OCI-LY3 (cell line): ENCODE measurements around the gene ADCY5.

Experiments
- H2AFZ ChIP-seq: fragments of 200-600, 300-600 bp; shearing (Covaris generic); 2 replicates; pipeline ENCODE4 v1.6.0; 2014; ENCODE audit warnings: antibody characterized with exemption, low read depth, low read length
- H3K27ac ChIP-seq: fragments of 200-600, 300-600 bp; sonication (generic); 2 replicates; pipeline ENCODE4 v1.5.1; 2014; ENCODE audit warnings: mild to moderate bottlenecking, low read length, moderate library complexity, mixed read lengths
- H3K27me3 ChIP-seq: fragments of 200-600, 300-600 bp; sonication (generic); 2 replicates; pipeline ENCODE4 v1.6.1; 2014; ENCODE audit warnings: low read depth, low read length, mixed read lengths
- H3K36me3 ChIP-seq: fragments of 200-600, 300-600 bp; sonication (generic); replicated peaks from 2 replicates; pipeline ENCODE3; 2014; ENCODE audit warnings: low read depth, low read length, mixed read lengths
- H3K4me1 ChIP-seq: fragments of 300-600, 200-600 bp; sonication (generic); 2 replicates; pipeline ENCODE4 v1.6.1; 2014; ENCODE audit warnings: low read length, mixed read lengths
- H3K4me2 ChIP-seq: fragments of 200-600, 300-600 bp; sonication (generic); 2 replicates; pipeline ENCODE4 v1.6.1; 2014; ENCODE audit warnings: low read length, mixed read lengths
- H3K4me3 ChIP-seq: fragments of 300-600, 200-600 bp; sonication (generic); 2 replicates; pipeline ENCODE4 v1.5.1; 2014; ENCODE audit warnings: antibody characterized with exemption, mild to moderate bottlenecking, low read length, moderate library complexity
- H3K79me2 ChIP-seq: fragments of 300-600, 200-600 bp; shearing (Covaris generic); 2 replicates; pipeline ENCODE4 v1.6.1; 2014; ENCODE audit warnings: mild to moderate bottlenecking, low read length, mixed read lengths
- H3K9ac ChIP-seq: fragments of 300-600, 200-600 bp; shearing (Covaris generic); 2 replicates; pipeline ENCODE4 v1.6.0; 2014; ENCODE audit warnings: mild to moderate bottlenecking, low read length, moderate library complexity
- H3K9me3 ChIP-seq: fragments of 200-600, 300-600 bp; shearing (Covaris generic); 2 replicates; pipeline ENCODE4 v1.6.1; 2014; ENCODE audit warnings: low read length, mixed read lengths; ENCODE audit not compliant: insufficient read depth
- H4K20me1 ChIP-seq: fragments of 200-600, 300-600 bp; sonication (generic); 2 replicates; pipeline ENCODE4 v1.6.1; 2016; ENCODE audit warnings: low read length, mixed read lengths; ENCODE audit not compliant: insufficient read depth
- CTCF ChIP-seq: fragments of 200-600, 300-600 bp; sonication (generic); IDR thresholded peaks from 2 replicates; pipeline ENCODE4 v1.5.1; 2014; ENCODE audit warnings: antibody characterized with exemption, low read length, low read depth
- EZH2phosphoT487 ChIP-seq: fragments of 200-600 bp; shearing (Covaris generic); IDR thresholded peaks from 2 replicates; pipeline ENCODE4 v1.6.1; 2018; ENCODE audit warnings: antibody characterized with exemption, mixed run types, low read depth

The ADCY5 gene

GRCh38 chr3:123353850-123354233, 95.0 kb downstream of the ADCY5 start:
- no peak overlapping the region for H3K27ac ChIP-seq
- peaks cover 49% of the 10 kb centered on the region for H3K27me3 ChIP-seq

DNA sequence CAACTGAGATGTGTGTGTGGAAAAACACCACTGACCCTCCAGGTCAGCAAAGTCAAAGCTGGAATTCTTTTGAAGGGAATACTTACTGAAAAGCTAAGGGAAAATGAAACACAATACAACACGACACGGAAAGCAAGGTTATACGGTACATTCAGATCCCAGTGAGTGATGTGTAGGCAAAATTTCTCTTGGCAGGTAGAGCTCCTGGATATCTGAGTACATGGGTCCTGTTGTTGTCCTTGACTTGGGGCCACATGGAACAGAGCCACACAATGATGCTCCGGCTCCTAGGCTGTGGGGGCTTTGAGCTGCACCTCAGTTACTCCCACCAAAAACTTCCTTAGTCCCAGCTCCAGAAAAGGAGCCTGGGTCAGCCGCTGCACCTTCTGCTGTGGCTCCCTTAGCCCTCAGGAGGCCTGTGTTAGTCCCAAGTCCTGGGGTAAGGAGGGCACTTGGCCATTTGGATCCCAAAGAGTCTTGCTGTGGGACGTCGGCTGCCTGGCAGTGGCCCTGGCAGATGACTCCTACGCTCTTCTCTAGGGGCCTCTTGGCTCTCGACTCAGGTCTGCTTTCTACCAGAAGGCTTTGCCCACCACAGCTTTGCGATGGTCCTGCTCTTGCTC, 95.6 kb downstream of the ADCY5 start:
- TF ChIP-seq CTCF (no peak), EZH2phosphoT487 (no peak)
- Histone ChIP-seq H3K9ac (no peak overlapping the region), H3K4me1 (no peaks in the 10 kb centered on the region), H4K20me1 (no peaks in the 10 kb centered on the region), H3K27ac (no peak overlapping the region), H3K4me3 (no peak overlapping the region), H3K4me2 (no peak overlapping the region), H3K27me3 (peaks cover 52% of the 10 kb centered on the region), H3K9me3 (peaks cover 4% of the 10 kb centered on the region; the same call in 1 of the 2 replicates), H3K36me3 (no peaks in the 10 kb centered on the region), H2AFZ (no peak overlapping the region), H3K79me2 (no peaks in the 10 kb centered on the region)

More at GRCh38 chr3:123353850-123354233, 95.0 kb downstream of the ADCY5 start:
- Histone ChIP-seq H3K79me2 (no peaks in the 10 kb centered on the region), H2AFZ (no peak overlapping the region), H3K9ac (no peak overlapping the region), H3K36me3 (no peaks in the 10 kb centered on the region), H3K4me3 (no peak overlapping the region), H3K9me3 (peaks cover 4% of the 10 kb centered on the region; the same call in 1 of the 2 replicates), H3K4me1 (no peaks in the 10 kb centered on the region), H3K4me2 (no peak overlapping the region), H4K20me1 (no peaks in the 10 kb centered on the region)
- TF ChIP-seq CTCF (no peak), EZH2phosphoT487 (no peak)

DNA sequence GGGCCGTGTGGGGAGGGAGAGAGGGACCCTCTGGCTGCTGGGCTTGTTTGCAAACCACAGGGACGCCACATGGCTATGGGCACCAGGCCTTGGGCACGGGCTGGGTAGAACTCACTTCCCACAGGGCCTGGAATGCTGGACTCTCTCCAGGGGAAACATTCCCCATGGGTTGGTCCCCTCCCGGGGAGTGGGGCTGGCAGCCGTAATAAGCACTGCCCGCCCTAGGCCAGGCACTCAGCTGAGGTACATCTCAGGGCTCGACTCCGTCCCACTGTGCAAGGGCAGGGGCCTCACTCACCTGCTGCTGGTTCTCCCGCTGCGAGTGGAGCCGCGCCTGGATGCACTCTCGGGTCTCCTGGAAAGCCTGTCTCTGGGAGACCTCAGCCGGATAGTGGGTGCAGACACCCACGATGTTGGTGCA, 96.7 kb downstream of the ADCY5 start:
- Histone ChIP-seq H3K9me3 (peaks cover 4% of the 10 kb centered on the region; the same call in 1 of the 2 replicates), H3K27ac (no peak overlapping the region), H3K4me2 (no peak overlapping the region), H4K20me1 (no peaks in the 10 kb centered on the region), H3K27me3 (peaks cover 56% of the 10 kb centered on the region), H3K4me3 (no peak overlapping the region), H2AFZ (no peak overlapping the region), H3K79me2 (no peaks in the 10 kb centered on the region), H3K4me1 (no peaks in the 10 kb centered on the region), H3K36me3 (no peaks in the 10 kb centered on the region), H3K9ac (no peak overlapping the region)
- TF ChIP-seq EZH2phosphoT487 = no peak
- TF ChIP-seq CTCF = no peak

DNA sequence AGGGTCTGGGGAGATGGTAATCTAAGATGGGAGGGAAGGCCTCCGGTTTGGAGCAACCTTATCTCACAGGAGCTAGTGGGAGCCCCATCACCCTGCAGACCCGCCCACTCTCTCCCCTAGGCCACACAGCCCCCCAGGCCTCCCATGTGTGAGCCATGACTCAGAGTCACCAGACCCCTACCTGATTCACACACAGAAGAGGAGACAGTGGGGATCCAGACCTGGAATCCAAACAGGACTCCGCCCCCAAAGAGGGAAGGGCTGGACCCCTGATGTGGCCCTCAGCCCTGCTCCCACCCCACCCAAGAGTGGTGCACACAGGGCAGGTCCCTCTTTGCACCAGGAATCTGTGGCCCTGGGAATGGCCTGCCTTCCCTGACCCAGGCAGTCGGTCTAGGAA, 97.4 kb downstream of the ADCY5 start:
- no peaks in the 10 kb centered on the region for H4K20me1 ChIP-seq
- no peaks in the 10 kb centered on the region for H3K4me1 ChIP-seq
- H3K36me3 ChIP-seq = no peaks in the 10 kb centered on the region
- no peak overlapping the region for H3K9ac ChIP-seq
- no peak overlapping the region for H3K27ac ChIP-seq
- no peak overlapping the region for H3K4me2 ChIP-seq
- no peaks in the 10 kb centered on the region for H3K79me2 ChIP-seq
- no peak overlapping the region for H2AFZ ChIP-seq
- peaks cover 53% of the 10 kb centered on the region for H3K27me3 ChIP-seq
- peaks cover 4% of the 10 kb centered on the region; the same call in 1 of the 2 replicates for H3K9me3 ChIP-seq
- H3K4me3 ChIP-seq = no peak overlapping the region
- TF ChIP-seq EZH2phosphoT487 = no peak
- TF ChIP-seq CTCF = no peak
